AG09319 (cell line): Measurements from ENCODE around the gene DDX3X.
"Not testable (repeated sequence)": the region's sequence is repeated elsewhere in the genome, so short reads cannot be mapped to it uniquely, and the experiment has no call there.

Experiments
- DNase-seq: peaks from one replicate; pipeline ENCODE4 v3.0.0-alpha.2; 2010; ENCODE audit warnings: low read depth; ENCODE audit errors: extremely low read depth
- TF ChIP-seq, protein P1 (sequence below): IDR thresholded peaks from 2 replicates; pipeline ENCODE4 v1.5.1; 2011; ENCODE audit warnings: low read depth, mild to moderate bottlenecking, inconsistent platforms, low read length, moderate library complexity

The DDX3X gene

DNA sequence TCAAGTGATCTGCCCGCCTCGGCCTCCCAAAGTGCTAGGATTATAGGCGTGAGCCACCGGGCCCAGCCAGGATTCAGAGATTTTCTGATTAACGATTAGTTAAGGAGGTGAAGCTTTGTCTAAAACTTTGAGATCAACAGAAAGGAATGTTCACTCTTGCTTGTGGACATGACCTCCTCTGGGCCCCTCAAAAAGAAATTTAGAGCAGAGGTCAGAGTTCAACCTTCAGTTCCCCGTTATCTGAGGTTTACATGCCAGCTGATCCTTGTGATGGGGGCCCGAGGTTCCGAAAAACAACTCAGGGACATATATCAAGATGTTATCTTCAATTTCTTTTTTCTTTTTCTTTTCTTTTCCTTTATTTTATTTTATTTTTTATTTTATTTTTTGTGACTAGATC, 54.6 kb downstream of the DDX3X start:
- TF ChIP-seq, protein P1, sequence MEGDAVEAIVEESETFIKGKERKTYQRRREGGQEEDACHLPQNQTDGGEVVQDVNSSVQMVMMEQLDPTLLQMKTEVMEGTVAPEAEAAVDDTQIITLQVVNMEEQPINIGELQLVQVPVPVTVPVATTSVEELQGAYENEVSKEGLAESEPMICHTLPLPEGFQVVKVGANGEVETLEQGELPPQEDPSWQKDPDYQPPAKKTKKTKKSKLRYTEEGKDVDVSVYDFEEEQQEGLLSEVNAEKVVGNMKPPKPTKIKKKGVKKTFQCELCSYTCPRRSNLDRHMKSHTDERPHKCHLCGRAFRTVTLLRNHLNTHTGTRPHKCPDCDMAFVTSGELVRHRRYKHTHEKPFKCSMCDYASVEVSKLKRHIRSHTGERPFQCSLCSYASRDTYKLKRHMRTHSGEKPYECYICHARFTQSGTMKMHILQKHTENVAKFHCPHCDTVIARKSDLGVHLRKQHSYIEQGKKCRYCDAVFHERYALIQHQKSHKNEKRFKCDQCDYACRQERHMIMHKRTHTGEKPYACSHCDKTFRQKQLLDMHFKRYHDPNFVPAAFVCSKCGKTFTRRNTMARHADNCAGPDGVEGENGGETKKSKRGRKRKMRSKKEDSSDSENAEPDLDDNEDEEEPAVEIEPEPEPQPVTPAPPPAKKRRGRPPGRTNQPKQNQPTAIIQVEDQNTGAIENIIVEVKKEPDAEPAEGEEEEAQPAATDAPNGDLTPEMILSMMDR: no peak
- DNase-seq: no peak

DNA sequence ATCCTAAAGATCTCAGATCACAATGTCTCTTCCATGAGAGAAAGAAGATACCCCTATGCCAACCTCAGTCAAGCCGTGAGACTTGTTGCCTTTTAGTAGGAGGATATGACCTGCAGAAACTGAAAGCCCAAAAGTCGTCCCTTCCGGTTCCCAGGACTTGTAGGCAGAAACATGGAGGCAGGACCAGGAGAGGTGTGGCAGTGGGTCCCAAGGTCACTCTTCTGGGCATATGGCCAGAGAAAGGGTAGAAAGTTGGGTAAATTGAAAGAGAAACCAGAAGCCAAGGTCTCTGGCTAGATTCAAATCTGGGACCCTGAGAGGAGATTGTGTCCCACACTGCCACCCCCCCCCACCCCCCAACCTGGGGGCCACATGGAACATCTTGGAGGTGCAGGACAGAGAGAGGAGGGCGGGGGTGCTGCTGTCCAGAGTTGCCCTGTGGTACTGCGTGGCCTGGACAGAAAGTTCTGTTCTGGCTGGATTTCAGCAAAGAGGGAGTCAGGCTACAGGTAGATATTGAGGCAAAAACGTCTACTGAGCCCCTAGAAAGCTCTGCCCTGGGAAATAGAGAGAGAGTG, 55.4 kb downstream of the DDX3X start:
- no peak for DNase-seq
- TF ChIP-seq, protein P1: no peak

- not testable (repeated sequence) for DNase-seq
Observed at GRCh38 chrX:41390576-41390975, 56.6 kb downstream of the DDX3X start.

- TF ChIP-seq, protein P1: no peak
- no peak for DNase-seq
Observed at GRCh38 chrX:41391606-41392005, 57.6 kb downstream of the DDX3X start.

- DNase-seq: no peak
- TF ChIP-seq, protein P1: no peak
Observed at GRCh38 chrX:41394293-41394692, 60.3 kb downstream of the DDX3X start.

GRCh38 chrX:41397219-41397618, 63.3 kb downstream of the DDX3X start:
- DNase-seq: no peak
- TF ChIP-seq, protein P1: no peak

GRCh38 chrX:41397768-41398167, 63.8 kb downstream of the DDX3X start:
- TF ChIP-seq, protein P1: no peak

DNA sequence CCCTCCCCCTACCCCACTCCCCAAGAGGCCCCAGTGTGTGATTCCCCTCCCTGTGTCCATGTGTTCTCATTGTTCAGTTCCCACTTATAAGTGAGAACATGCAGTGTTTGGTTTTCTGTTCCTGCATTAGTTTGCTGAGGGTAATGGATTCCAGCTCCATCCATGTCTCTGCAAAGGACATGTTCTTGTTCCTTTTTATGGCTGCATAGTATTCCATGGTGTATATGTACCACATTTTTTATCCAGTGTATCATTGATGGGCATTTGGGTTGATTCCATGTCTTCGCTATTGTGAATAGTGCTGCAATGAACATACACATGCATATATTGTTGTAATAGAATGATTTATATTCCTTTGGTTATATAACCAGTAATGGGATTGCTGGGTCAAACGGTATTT, 68.6 kb downstream of the DDX3X start:
- not testable (repeated sequence) for DNase-seq

More at GRCh38 chrX:41397768-41398167, 63.8 kb downstream of the DDX3X start:
- DNase-seq: no peak
